ENCODE results near the gene ARTN. TPM values are rescaled to one million over a fixed set of nuclear protein-coding genes. Genes with fewer than 3 reads are reported as not detected.

Gene ARTN
- total and polyA plus RNA-seq, 11 donors = 0.07 to 1.3 (median 0.23) TPM; not detected in 6

- WGBS, 4 donors = 6 to 10% (median 8%) methylated on average over 24 to 54 of the region's 54 CpGs
- no peaks in the 10 kb centered on the region for H3K27me3 ChIP-seq
- DNase-seq (peak in 4 of 5 donors; percentile 42 to 58 (median 54)), ATAC-seq (peak in 1 of 4 donors; percentile 3)
- H3K4me3 ChIP-seq = peak within 1 kb of the TSS; percentile 61 to 97 (median 79)
- TF ChIP-seq POLR2A (IDR thresholded peaks at IDR 0.05) (no peak), CTCF (IDR thresholded peaks at IDR 0.05) (no peak)
- peak within 1 kb of the TSS in 11 of 12 donors; percentile 34 to 76 (median 60) for H3K27ac ChIP-seq
- peaks cover 0 to 29% (median 19%) of the 10 kb centered on the region in 9 donors for H3K36me3 ChIP-seq
- intact Hi-C loops (cut with DNase I) = no loop called here
- no peaks in the 10 kb centered on the region for H3K9me3 ChIP-seq
- peaks cover 3 to 57% (median 43%) of the 10 kb centered on the region in 12 donors for H3K4me1 ChIP-seq
These were observed 45.1 kb downstream of the ARTN start, which contains the start of gene B4GALT2 for GRCh38 chr1:43978551-43979260. B4GALT2 (plus strand) TSS chr1:43979210; CDS start chr1:43981161, 1,951 bp downstream.

DNA sequence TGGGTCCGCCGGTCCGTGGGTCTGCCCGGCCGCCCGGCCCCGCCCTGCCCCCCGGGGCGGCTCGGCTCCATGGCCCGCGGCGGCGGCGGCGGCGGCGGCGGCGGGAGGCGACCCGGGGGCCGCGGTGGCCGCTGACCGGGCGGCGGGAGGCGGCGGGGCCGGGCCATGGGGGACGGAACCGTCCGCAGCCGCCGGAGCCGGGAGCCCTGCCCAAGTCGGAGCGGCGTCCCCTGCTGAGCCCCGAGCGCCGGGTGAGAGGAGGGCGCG is 45.6 kb downstream of the ARTN start:
- H3K4me1 ChIP-seq = peaks cover 0 to 52% (median 41%) of the 10 kb centered on the region in 12 donors
- H3K9me3 ChIP-seq = no peaks in the 10 kb centered on the region
- TF ChIP-seq POLR2A (IDR thresholded peaks at IDR 0.05) (no peak), CTCF (IDR thresholded peaks at IDR 0.05) (no peak)
- H3K27me3 ChIP-seq = no peaks in the 10 kb centered on the region
- H3K27ac ChIP-seq = peak overlapping the region in 11 of 12 donors; percentile 34 to 76 (median 60)
- DNase-seq (no peak), ATAC-seq (no peak)
- peaks cover 0 to 29% (median 19%) of the 10 kb centered on the region in 9 donors for H3K36me3 ChIP-seq
- H3K4me3 ChIP-seq = peak overlapping the region; percentile 61 to 97 (median 79)
- WGBS, 4 donors = 0% methylated on average over 45 of the region's 45 CpGs; no CpG with 5 or more reads in 2 of the 4 donors
- intact Hi-C loops (cut with DNase I) = no loop called here

DNA sequence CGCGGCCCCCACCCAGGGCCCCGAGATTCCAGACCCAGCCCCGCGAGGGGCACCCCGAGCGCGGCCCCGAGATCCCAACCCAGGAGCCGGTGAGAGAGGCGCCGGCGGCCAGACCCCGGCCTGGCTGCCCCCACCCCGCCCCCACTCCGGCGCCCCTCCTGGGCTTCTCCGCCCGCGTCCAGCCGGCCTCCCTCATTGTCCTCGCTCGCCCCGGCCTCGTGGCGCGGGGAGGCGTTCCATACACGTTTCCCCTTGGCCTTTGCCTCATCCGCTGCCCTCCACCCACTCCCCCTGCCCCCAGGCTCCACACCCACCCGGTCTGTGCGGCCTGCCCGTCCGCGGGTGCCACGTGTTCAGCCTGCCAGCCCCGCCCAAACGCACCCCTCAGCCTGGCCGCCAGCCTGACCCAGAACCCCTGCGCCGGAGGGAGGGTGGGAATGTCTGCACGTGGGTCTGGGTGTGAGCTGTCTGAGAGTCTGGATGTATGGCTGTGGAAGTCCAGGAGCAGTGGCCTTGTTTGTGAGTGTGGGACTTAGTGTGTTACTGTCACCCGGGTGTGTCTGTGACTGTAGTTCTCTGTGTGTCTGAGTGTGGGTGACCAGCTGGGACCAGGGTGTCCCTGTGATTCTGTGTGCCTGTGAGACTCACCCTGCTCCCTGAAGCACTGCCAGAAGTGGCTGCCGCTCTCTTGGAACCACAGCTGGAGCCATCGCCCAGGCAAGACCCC is 46.1 kb downstream of the ARTN start:
- H3K36me3 ChIP-seq = peaks cover 0 to 29% (median 19%) of the 10 kb centered on the region in 9 donors
- peak overlapping the region; percentile 61 to 97 (median 79) for H3K4me3 ChIP-seq
- peak in 3 of 4 donors; percentile 23 to 60 (median 42) for ATAC-seq
- intact Hi-C loops (cut with DNase I) = no loop called here
- 0 to 8% (median 3%) methylated on average over 8 to 45 of the region's 45 CpGs for WGBS, 4 donors
- TF ChIP-seq POLR2A (IDR thresholded peaks at IDR 0.05) = no peak
- TF ChIP-seq CTCF (IDR thresholded peaks at IDR 0.05) = no peak
- DNase-seq = peak; percentile 57 to 80 (median 69)
- H3K9me3 ChIP-seq = no peaks in the 10 kb centered on the region
- H3K4me1 ChIP-seq = peaks cover 0 to 49% (median 40%) of the 10 kb centered on the region in 12 donors
- no peaks in the 10 kb centered on the region for H3K27me3 ChIP-seq
- peak overlapping the region in 11 of 12 donors; percentile 34 to 76 (median 60) for H3K27ac ChIP-seq

Data from heart left ventricle (tissue), 16 donors.